Fibroblast of mammary gland (primary cell): ENCODE data around the gene SPRED2.

ENCODE experiments used
- DNase-seq: peaks from one replicate; pipeline ENCODE4 v3.0.0-alpha.2; 2010; ENCODE audit warnings: low read depth
- H3K4me3 ChIP-seq: 2 replicates; pipeline ENCODE4 v1.5.1; 2011; ENCODE audit warnings: low read depth, mild to moderate bottlenecking, low read length, moderate library complexity; ENCODE audit not compliant: control insufficient read depth
- CTCF ChIP-seq: conservative IDR thresholded peaks from 2 replicates; pipeline ENCODE4 v1.5.1; 2011; ENCODE audit warnings: low read depth, low read length, inconsistent platforms; ENCODE audit not compliant: control insufficient read depth, insufficient read depth

Gene SPRED2

GRCh38 chr2:65287364-65287763 lies 145.0 kb downstream of the SPRED2 start:
- no peak for TF ChIP-seq CTCF
- no peak overlapping the region for H3K4me3 ChIP-seq
- DNase-seq = no peak

GRCh38 chr2:65282477-65283053 lies 149.8 kb downstream of the SPRED2 start:
- no peak for TF ChIP-seq CTCF
- DNase-seq = no peak
- no peak overlapping the region for H3K4me3 ChIP-seq

- peak; percentile 44 for DNase-seq
- no peak overlapping the region for H3K4me3 ChIP-seq
- TF ChIP-seq CTCF = no peak
These were observed 150.6 kb downstream of the SPRED2 start for GRCh38 chr2:65281627-65282351.

- no peak overlapping the region for H3K4me3 ChIP-seq
- TF ChIP-seq CTCF = no peak
- no peak for DNase-seq
These were observed 152.6 kb downstream of the SPRED2 start for GRCh38 chr2:65279756-65280155.

GRCh38 chr2:65278531-65278981 lies 153.8 kb downstream of the SPRED2 start:
- no peak overlapping the region for H3K4me3 ChIP-seq
- TF ChIP-seq CTCF = no peak
- peak; percentile 71 for DNase-seq

GRCh38 chr2:65277791-65278483 lies 154.5 kb downstream of the SPRED2 start:
- DNase-seq = peak; percentile 37
- peak; percentile 9 for TF ChIP-seq CTCF
- H3K4me3 ChIP-seq = no peak overlapping the region
